Activated T-cell treated with anti-CD3 and anti-CD28 coated beads for 24 hours (primary cell): ENCODE measurements around the gene DRAM1.
"Not testable (repeated sequence)": the region's sequence is repeated elsewhere in the genome, so short reads cannot be mapped to it uniquely, and the experiment has no call there.

Experiments used
- DNase-seq: peaks from one replicate; pipeline ENCODE4 v3.0.0-alpha.2; 2020; ENCODE audit warnings: low read depth

The DRAM1 gene

DNA sequence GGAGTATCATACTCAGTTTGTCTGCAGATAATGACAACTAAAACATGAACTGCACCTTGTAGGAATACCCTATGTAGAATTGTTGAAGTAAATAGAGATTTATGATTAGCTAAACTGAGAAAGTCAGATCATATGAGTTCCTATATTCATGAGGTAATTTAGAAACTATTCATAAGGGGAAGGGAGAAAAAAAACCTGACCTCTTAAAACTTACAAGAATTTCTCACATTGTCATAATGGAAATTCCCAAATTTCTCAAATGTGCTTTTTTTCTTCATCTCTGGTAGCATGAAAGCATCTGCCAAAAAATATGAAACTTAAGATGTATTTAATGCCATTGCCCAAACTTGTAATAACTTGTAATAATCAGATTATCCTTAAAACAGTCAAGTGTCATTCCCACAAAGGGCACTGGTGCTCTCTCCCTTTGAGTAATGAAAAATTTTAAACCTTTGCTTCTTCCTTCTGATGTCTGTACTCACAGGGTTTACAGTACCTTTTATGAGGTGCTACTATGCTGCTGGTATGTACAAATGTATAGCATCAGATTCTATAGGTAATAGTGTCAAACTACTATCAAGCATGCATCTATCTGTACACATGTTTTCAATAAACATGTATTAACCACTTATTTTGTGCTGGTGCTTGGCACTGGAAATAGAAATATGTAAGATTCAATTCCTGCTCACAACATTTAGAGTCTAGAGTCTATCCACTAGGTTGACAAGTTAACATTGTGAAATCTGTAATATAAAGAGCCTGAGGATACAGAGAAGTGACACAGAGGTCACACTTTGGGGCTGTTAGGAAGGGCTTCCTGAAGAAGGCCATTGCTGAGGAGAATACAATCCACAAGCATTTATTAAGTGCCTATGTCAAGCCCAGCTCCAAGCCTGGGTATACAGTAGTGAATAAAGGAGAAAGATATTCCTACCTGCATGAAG lies 17.4 kb upstream of the DRAM1 start:
- DNase-seq = no peak

DNA sequence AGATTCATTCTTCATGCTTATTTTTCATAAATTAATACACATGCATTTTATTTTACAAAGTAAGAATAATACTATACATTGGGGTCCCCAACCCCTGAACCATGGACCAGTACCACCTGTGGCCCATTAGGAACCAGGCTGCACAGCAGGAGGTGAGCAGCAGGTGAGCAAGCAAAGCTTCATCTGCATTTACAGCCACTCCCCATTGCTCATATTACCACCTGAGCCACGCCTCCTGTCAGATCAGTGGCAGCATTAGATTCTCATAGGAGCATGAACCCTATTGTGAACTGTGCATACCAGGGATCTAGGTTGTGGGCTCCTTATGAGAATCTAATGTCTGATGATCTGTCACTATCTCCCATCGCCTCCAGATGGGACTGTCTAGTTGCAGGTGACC lies 15.7 kb upstream of the DRAM1 start:
- DNase-seq = not testable (repeated sequence)

DNA sequence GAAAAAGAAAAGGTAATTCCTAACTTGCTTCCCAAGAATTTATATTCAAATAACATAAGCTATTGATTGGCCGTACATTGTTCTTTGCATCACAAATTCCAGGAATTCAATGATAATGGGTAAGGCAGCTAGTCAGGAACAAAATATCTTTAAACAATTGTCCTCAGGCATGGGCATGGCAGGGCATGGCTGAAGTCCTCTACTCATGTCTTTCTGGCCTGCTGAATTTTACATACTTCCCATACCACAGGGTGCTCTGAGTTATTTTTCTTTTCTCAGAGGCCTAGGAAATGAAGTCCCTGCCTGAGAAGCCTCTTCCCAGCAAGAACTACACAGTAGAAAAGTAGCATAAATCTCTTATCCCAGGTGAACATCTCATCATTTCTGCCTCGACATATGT lies 15.1 kb upstream of the DRAM1 start:
- DNase-seq = no peak

DNA sequence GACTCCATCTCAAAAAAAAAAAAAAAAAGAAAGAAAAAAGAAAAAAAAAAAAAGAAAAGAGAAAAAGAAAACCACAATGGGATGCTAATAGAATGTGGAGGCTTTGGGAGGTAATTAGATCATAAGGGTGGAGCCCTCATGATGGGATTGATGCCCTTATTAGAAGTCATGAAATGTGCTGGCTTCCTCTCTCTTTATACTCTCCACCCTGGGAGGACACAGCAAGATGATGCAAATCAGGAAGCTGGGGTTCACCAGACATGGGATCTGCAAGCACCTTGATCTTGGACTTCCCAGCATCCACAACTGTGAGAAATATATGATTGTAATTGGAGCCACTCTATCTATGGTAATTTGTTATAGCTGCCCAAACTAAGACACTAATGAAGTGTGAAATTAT lies 13.4 kb upstream of the DRAM1 start:
- DNase-seq = no peak

DNA sequence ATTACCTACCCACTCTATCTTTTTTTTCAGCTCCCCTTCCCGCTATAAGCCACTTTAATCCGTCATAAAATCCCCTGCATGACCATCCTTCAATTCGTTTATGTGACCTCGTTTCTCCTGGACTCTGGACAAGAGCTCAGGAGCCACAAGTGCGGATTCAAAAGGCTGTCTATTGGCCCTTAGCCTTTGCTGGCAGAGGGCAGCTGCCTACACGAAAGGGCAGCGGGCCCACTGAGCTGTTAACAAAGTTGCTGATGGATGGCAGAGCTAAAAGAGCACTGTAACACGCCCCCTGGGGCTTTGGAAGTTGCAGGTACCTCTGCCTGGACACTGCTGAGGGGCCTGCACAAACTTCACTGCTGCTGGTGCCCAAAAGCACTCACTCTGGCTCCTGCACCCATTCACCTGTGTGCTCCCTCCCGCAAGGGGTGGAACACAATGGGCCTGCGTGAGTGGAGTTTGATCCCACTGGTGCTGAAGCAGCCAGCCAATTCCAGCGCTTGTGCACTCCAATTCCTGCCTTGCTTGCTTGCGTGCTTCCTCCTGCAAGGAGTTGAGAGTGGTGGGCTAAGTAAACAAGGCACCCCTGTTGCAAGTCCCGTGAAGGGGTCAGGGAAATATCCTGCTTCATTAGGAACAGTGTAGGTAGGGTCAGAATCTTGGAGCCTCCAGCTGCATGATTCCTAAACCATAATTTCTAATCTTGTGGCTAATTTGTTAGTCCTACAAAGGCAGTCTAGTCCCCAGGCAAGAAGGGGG lies 10.6 kb upstream of the DRAM1 start:
- no peak for DNase-seq

DNA sequence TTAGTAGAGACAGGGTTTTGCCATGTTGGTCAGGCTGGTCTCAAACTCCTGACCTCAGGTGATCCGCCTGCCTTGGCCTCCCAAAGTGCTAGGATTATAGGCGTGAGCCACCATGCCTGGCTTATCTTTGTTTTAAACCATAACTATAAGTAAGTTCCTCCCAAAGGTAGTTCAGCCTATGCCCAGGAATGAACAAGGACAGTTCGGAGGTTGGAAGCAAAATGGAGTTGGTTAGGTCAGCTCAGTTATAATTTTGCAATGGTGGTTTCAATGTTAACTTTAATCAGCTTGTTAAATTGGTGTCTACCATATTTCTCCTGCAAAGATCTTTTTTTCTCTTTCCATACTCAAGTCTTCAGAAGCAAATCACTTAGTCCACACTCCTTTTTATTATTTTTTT lies 9.8 kb upstream of the DRAM1 start:
- not testable (repeated sequence) for DNase-seq

DNA sequence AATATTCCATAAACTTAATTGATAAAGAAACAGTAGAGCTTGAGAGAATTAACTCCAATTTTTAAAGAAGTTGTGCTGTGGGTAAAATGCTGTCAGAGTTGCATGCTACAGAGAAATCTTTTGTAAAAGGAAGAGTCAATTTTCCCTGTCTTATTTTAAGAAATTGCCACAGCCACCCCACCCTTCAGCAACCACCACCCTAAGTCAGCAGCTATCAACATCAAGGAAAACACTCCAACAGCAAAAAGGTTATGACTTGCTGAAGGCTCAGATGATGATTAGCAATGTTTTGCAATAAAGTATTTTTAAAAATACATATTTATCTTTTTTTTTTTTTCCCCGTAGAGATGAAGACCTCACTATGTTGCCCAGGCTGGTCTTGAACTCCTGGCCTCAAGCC lies 6.5 kb upstream of the DRAM1 start:
- no peak for DNase-seq

DNA sequence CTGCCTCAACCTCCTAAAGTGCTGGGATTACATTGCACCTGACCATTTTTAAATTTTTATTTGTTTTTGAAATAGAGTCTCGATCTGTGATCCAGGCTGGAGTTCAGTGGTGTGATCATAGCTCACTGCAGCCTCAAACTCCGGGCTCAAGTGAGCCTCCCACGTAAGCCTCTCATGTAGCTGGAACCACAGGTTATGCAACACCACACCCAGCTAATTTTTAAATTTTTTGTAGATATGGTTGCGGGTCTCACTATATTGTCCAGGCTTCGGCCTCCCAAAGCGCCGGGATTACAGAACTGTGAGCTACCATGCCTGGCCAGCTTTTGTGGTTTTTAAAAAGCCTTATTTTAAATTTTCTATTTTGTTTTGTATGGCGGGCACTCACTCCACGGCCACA lies 2.2 kb upstream of the DRAM1 start:
- DNase-seq = no peak

DNA sequence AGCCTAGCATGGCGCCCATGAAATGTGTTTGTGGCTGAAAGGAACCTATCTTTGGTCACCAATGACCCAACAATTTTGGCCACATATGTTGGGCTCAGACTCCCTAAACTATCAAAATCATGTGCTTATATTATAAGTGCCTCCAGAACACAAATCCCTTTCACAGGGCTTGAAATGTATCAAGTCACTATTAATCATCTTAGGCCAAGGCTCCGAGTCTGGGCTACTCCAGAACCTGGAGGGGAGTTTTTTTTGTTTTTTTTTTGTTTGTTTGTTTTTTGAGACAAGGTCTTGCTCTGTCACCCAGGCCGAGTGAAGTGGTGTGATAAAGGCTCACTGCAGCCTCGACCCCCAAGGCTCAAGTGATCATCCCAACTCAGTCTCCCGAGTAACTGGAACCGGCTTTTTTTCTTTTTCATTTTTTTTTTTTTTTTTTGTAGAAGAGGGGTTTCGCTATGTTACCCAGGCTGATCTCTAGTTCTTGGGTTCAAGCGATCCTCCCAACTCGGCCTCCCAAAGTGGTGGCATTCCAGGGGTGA lies 989 bp upstream of the DRAM1 start:
- no peak for DNase-seq

DNA sequence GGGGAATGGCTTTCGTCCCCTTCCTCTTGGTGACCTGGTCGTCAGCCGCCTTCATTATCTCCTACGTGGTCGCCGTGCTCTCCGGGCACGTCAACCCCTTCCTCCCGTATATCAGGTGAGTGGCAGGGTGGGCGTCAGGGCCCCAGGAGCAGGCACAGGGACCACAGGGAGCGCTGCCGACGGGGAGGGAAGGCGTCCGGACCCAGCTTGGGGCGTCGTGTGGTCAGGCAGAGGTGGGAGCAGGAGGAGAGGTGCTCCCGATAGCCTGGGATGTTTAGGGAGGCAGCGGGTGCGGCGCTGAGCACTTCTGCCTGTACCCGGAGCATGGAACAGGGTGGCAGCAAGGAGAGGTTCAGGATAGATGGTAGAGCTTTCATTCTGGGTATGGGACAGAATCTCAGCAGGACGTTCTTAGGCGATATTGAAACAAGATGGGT lies 444 bp downstream of the DRAM1 start:
- DNase-seq = no peak

DNA sequence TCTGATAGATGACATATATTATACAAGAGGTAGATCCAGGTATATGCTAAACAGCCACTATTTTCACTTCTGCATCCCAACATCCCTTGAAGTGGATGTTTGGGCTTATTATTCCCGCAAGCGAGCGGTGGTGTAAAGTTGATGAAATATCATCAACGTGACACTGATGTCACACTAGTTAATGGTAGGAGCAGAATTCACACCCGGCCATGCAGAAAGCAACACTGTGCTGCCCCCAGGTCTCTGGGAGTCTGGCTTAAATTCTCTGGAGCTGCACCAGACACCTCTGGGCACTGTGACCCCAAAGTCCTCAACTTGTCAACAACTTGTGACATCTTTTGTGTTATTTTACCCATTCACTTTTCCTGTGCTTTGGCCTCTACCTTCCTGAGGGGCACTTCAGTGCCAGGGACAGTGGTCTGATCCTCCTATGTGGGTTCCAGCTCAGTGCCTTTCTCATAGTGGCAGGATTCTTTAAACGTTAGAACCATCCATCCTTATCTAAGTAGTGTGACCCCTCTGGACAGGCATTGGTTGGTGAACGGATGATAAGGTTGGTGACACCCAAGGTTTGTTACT lies 952 bp downstream of the DRAM1 start:
- no peak for DNase-seq

DNA sequence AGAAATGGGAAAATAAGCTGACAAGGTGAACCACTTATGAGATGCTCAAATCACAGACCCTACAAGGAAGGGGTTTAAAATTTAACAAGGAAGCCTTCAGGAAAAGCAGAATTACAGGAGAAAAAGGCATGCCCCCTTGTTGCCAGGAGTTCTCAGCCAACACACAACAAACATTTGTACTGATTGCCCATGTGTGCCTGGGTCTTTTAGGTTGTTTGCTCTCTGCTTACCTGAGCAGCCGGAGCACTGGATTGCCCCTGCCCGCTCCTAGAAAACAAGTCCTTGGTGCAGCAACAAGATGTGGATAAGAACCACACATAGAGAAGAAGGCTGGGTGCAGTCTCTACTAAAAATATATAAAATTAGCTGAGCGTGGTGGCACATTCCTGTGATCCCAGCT lies 3.4 kb downstream of the DRAM1 start:
- DNase-seq = no peak

DNA sequence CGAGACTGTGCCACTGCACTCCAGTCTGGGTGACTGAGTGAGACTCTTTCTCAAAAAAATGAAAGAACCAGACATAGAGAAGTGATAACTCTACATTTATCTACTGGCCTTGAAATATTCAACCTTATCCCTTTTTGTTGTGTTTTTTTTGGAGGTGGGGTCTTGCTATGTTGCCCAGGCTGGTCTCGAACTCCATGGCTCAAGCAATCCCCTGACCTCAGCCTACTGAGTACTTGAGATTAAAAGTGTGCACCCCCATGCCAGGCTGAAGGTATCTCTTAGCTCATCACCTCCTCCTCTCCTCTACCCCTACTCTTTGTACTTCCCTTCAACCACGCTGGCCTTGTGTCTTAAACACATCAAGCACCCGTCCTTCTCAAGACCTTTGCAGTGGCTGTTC lies 3.8 kb downstream of the DRAM1 start:
- no peak for DNase-seq

DNA sequence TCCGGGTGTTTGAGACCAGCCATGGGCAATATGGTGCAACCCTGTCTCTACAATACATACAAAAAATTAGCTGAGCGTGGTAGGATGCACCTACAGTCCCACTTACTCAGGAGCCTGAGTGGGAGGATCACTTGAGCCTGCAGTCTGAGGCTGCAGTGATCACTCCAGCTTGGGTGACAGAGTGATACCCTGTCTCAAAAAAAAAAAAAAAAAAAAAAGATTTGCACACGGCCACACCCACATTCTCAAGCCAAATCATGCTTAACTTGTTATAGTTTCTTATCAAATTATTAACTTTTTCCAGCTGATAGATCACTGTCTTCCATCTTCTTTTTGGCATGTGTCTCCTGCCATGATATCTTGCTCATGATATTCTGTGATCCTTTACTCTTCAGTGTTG lies 6.8 kb downstream of the DRAM1 start:
- DNase-seq = no peak

DNA sequence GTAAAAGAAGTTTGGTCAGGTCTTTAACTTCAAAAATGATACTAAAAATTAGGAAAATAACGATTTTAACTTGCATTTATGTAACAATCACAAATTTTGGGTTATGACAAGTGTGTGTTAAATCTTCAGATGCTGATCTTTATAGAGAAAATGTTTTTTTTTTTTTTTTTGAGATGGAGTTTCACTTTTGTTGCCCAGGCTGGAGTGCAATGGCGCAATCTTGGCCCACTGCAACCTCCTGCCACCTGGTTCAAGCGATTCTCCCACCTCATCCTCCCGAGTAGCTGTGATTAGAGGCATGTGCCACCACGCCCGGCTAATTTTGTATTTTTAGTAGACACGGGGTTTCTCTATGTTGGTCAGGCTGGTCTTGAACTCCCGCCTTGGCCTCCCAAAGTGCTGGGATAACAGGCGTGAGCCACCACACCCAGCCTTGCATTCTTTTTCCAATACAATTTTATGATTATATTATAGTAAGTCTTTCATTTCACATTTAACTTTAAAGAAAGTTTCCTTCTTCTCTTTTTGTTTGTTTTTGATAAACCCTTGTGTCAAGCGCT lies 7.5 kb downstream of the DRAM1 start:
- DNase-seq = not testable (repeated sequence)

DNA sequence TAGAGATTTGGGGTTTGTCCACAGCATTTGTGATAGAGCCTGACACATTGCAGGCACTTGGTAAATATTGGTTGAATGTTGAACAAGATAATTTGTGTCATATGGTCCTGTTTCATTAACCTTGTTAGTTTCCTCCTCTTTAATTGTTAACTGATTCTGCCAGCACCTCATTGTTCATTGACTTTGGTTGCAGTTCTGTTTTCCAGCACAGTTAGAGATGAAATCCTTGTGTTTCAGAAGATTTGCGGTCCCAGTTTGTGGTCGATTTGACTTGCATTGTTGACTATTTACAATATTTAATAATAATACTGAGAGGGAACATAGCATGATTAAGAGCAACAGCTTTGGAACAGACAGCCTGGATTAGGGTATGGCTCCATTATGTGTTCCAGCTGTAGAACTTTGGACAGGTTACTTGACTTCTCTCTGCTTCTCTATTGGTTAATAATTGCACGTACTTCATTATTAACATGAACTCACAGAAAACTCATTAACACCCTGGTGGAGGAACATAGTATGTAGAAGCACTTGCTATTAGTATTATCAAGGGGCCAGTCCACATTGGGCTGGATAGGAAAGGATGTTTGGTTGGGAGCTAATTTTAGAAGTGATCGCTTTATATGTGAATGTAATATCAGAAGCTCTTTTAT lies 8.7 kb downstream of the DRAM1 start:
- DNase-seq = no peak

DNA sequence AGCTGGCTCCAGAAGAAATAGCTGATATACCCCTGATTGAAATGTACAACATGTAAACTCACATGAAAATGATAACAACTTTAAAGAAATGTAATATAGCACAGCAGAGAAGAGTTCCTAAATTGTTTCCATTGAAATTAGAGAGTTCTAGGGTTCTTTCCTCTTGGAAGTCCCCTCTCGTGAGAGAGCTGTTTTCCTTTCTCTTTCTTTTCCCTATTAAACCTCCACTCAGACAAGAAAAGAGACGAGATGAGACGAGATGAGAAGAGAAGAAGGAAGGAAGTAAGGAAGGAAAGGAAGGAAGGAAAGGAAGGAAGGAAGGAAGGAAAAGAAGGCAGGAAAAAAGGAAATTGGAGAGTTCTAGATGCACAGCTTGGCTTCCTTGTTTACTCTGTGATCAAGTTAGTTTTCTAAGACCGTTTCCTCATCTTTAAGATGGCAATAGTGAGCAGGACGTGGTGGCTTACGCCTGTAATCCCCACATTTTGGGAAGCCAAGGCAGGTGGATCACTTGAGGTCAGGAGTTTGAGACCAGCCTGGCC lies 11.9 kb downstream of the DRAM1 start:
- no peak for DNase-seq

DNA sequence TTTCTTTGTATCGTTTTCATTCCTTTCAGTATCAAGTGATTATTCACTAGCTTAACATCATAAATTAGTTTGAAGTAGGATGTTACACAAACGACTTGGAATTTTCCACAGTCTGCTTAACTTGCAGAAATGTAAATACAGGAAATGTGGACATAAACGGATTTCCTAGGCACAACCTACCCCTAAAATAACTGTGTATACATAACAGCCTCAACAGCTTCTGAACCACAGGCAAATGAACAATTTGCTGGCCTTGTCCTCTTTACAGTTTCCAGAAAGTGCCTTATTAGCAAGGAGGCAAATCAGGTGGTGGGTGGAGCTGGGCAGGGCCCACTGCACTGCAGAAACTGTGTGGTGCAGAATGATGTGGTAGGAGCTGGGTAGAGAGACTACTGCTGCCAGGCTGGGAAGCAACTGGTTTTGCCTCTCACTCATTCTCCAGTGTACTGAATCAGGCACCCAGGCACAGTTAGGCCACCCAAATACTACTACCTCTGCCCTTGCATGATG lies 14.1 kb downstream of the DRAM1 start:
- DNase-seq = no peak

DNA sequence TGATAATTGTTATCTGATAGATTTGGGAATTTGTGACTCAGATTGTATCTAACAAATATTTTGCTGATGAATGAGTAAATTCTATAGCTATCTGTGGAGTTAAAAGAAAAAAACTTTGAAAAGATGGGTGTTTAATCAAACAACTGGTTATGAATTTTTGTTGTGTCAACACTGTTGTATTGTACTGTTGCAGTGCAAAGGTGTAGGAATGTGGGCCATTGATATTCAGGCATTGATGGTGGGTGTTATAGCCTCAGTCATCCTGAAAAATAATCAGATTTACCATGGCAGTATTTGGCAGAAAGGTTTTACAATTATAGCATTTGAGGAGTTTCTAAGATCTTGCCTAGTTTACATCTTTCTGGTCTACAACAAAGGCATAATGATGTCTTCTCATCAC lies 15.4 kb downstream of the DRAM1 start:
- DNase-seq = no peak

DNA sequence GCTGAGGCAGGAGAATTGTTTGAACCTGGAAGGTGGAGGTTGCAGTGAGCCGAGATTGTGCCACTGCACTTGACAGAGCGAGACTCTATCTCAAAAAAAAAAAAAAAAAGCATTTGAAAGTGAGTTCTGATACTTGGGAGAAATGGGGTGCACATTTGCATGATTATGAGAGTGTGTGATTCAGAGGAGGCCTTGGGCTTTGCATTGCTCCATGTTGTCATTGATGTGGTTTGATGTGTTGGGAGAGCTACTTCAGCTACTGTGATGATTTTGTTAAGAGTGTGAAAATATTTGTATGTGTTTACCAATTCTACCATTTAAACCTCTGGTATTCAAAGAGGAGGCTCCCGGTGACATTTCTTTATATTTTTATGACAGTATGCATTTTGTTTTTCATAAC lies 24.4 kb downstream of the DRAM1 start:
- no peak for DNase-seq

DNA sequence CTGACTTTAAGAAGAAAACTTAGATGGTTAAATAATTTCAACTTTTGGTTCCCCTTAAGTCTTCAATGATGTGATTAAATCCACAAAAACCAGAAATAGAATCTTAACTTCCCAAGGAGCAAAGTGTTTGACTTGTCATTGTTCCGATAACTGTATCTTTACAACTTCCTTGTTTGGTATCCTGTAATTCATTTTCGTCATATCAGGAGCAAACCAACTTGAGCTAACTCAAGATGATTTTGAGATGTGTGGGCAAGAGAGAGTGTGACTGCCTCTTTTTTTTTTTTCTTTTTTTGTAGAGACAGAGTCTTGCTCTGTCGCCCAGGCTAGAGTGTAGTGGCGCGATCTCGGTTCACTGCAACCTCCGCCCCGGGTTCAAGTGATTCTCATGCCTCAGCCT lies 25.3 kb downstream of the DRAM1 start:
- no peak for DNase-seq
